Measurements from ENCODE around the gene SARDH. TPM values are rescaled to one million over a fixed set of nuclear protein-coding genes. Genes with fewer than 3 reads are reported as not detected.
A peak's percentile ranks its signal among the peaks of the same experiment; 100 is the strongest.

The SARDH gene
- total and polyA plus RNA-seq, 2 donors from 2014 or later, result 4.6 to 12.0 TPM

DNA sequence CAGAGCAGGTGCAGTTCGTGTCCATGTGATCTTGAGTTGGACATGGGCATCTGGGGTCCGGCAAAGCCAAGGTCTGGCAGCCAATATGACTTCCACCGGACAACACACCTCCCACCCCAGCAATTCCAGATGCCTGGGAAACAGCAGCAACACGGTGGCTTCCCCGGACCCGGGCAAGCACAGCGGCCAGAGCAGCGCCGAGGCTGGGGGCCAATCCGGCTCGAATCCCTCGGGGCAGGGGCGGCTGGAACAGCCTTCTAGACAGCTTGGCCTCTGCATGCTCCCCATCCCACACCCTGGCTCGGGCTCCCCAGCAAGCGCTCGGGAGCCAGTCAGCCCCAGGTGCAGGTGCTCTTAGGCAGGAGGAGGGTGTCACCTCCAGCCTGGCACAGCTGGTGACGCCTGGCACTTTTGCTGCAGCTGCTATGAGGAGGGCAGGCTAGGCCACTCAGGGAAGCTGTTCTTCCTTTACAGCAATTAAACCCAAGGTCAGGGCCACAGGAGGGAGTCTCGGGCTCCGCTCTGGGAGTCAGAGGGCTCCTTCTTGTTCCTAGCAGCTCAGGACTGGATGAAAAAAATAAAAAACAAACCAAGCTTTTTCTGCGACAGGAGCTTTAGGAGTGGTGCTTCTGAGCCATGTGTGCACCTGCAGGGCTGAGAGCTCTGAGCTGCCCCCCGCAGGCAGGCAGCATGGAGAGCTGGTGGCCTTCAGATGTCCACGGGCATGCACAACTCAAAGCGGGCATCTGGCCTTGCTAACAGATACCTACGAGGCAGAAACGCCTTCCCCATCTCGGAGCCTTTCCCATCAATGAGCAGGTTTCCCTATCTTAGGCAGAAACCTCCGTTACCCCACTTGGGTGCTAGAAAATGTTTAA is 73.7 kb downstream of the SARDH start:
- Histone ChIP-seq H3K4me3 (ENCODE audit: low read length in 3 of 3) (no peak overlapping the region), H3K27ac (ENCODE audit: low read depth in 2 of 2, low read length in 2 of 2) (no peak overlapping the region), H3K36me3 (ENCODE audit: control insufficient read depth in 2 of 3, insufficient read depth in 3 of 3, low read length in 3 of 3) (no peaks in the 10 kb centered on the region), H3K9ac (ENCODE audit: low read length in 3 of 3) (no peak overlapping the region), H3K4me1 (ENCODE audit: control insufficient read depth in 2 of 3, insufficient read depth in 2 of 3, low read depth in 1 of 3, low read length in 3 of 3) (peaks cover 0 to 2% (median 0%) of the 10 kb centered on the region in 3 donors), H3K27me3 (ENCODE audit: control insufficient read depth, insufficient read depth, low read length) (no peaks in the 10 kb centered on the region), H3K9me3 (ENCODE audit: control insufficient read depth in 2 of 3, insufficient read depth in 1 of 3, low read length in 3 of 3) (no peaks in the 10 kb centered on the region)
- FAIRE-seq (no peak), DNase-seq (peak in 3 of 5 donors; percentile 28 to 52 (median 39))
- TF ChIP-seq, protein P1, sequence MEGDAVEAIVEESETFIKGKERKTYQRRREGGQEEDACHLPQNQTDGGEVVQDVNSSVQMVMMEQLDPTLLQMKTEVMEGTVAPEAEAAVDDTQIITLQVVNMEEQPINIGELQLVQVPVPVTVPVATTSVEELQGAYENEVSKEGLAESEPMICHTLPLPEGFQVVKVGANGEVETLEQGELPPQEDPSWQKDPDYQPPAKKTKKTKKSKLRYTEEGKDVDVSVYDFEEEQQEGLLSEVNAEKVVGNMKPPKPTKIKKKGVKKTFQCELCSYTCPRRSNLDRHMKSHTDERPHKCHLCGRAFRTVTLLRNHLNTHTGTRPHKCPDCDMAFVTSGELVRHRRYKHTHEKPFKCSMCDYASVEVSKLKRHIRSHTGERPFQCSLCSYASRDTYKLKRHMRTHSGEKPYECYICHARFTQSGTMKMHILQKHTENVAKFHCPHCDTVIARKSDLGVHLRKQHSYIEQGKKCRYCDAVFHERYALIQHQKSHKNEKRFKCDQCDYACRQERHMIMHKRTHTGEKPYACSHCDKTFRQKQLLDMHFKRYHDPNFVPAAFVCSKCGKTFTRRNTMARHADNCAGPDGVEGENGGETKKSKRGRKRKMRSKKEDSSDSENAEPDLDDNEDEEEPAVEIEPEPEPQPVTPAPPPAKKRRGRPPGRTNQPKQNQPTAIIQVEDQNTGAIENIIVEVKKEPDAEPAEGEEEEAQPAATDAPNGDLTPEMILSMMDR (IDR thresholded peaks at IDR 0.05; ENCODE audit: borderline replicate concordance, extremely low read depth, insufficient read depth), result no peak
- intact Hi-C loops (cut with DNase I), result no loop called here

DNA sequence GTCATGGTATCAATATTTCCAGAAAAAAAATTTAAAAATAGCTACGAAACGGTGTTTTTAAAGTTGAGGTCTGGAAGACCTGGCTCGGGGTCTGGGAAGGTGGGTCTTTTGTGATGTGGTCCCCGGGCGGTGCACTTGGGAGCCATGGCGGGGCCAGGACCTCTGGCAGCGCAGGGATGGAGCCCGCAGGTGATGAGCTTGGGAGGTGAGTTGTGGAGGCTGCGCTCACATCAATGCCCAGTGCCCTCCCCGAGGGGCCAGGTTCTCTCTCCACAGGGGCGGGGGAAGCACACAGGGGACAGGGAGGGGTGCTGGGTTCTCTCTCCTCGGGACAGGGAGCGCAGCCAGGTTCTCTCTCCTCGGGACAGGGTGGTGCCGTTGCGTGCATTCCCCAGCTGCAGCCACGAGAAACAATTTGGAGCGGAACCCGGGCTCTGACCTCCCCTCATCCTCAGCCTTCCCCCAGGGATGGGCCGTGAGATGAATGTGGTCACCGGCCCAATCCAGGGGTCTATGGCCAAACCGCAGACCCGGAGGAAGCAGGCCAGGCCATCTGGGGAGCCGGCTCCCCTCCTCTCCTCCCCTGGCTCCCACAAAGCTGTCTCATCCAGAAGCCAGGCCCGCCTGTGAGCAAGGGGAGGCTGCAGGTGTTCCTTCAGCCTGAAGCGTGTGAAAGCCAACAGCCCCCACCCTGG is 76.2 kb downstream of the SARDH start:
- FAIRE-seq, result no peak
- TF ChIP-seq, protein P1 (IDR thresholded peaks at IDR 0.05; ENCODE audit: borderline replicate concordance, extremely low read depth, insufficient read depth), result no peak

DNA sequence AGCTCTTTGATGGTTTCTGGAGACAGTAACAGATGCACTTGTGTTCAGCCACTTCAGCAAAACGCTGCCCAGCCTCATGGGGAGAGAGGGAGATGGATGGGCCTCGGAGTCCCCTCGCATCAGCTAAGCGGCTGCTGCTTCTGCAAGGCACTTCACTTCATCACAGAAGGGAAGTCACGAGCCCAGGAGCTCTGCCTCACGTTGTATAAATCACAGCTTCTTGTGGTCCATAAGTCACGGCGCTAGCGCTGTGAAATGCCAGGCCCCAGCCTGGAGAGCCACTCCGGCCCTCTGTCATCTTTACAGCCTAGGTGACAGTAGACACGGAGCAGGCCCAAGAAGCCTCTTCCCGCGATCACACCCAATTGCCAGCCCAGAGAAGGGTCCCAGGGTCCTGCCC is 78.6 kb downstream of the SARDH start:
- FAIRE-seq (no peak), DNase-seq (peak in 3 of 5 donors; percentile 54 to 61 (median 58))
- Histone ChIP-seq H3K4me3 (ENCODE audit: low read length in 3 of 3) (no peak overlapping the region), H3K9me3 (ENCODE audit: control insufficient read depth in 2 of 3, insufficient read depth in 1 of 3, low read length in 3 of 3) (no peaks in the 10 kb centered on the region), H3K36me3 (ENCODE audit: control insufficient read depth in 2 of 3, insufficient read depth in 3 of 3, low read length in 3 of 3) (no peaks in the 10 kb centered on the region), H3K4me1 (ENCODE audit: control insufficient read depth in 2 of 3, insufficient read depth in 2 of 3, low read depth in 1 of 3, low read length in 3 of 3) (peaks cover 0 to 13% (median 0%) of the 10 kb centered on the region in 3 donors), H3K9ac (ENCODE audit: low read length in 3 of 3) (no peak overlapping the region), H3K27ac (ENCODE audit: low read depth in 2 of 2, low read length in 2 of 2) (no peak overlapping the region), H3K27me3 (ENCODE audit: control insufficient read depth, insufficient read depth, low read length) (peaks cover 2% of the 10 kb centered on the region)
- TF ChIP-seq, protein P1 (IDR thresholded peaks at IDR 0.05; ENCODE audit: borderline replicate concordance, extremely low read depth, insufficient read depth), result no peak
- intact Hi-C loops (cut with DNase I), result no loop called here

More for the DNA sequence above, 76.2 kb downstream of the SARDH start:
- no peak overlapping the region for H3K9ac ChIP-seq (ENCODE audit: low read length in 3 of 3)
- DNase-seq, result no peak
- H3K9me3 ChIP-seq (ENCODE audit: control insufficient read depth in 2 of 3, insufficient read depth in 1 of 3, low read length in 3 of 3), result no peaks in the 10 kb centered on the region
- H3K4me3 ChIP-seq (ENCODE audit: low read length in 3 of 3), result no peak overlapping the region
- intact Hi-C loops (cut with DNase I), result no loop called here
- peaks cover 0 to 10% (median 0%) of the 10 kb centered on the region in 3 donors for H3K4me1 ChIP-seq (ENCODE audit: control insufficient read depth in 2 of 3, insufficient read depth in 2 of 3, low read depth in 1 of 3, low read length in 3 of 3)
- no peaks in the 10 kb centered on the region for H3K27me3 ChIP-seq (ENCODE audit: control insufficient read depth, insufficient read depth, low read length)
- H3K27ac ChIP-seq (ENCODE audit: low read depth in 2 of 2, low read length in 2 of 2), result no peak overlapping the region
- no peaks in the 10 kb centered on the region for H3K36me3 ChIP-seq (ENCODE audit: control insufficient read depth in 2 of 3, insufficient read depth in 3 of 3, low read length in 3 of 3)

Data from kidney (tissue), 14 donors.